Thoracic aorta (tissue), 2 donors: ENCODE measurements around the gene SPINK4. TPM values are rescaled to one million over a fixed set of nuclear protein-coding genes. Genes with fewer than 3 reads are reported as not detected.

ENCODE experiments used
- ATAC-seq: fragments of 150-250 bp; one replicate; pipeline ENCODE4 v1.8.0; 2017; ENCODE audit warnings: low read depth; ENCODE audit not compliant: insufficient number of reproducible peaks, low FRiP score
- DNase-seq: peaks from one replicate; pipeline ENCODE4 v3.0.0-alpha.2; 2020; ENCODE audit warnings: low spot score
- H3K27ac ChIP-seq, 2 donors: fragments of 200-600 bp; sonication (generic); 1 replicate in 1 of 2; 2 replicates in 1 of 2; pipeline ENCODE4 v1.5.1; 2016; ENCODE audit warnings: mild to moderate bottlenecking in 2 of 2, moderate library complexity in 2 of 2
- H3K27me3 ChIP-seq: fragments of 200-600 bp; sonication (generic); replicated peaks from 2 replicates; pipeline ENCODE4 v1.6.0; 2016; ENCODE audit warnings: mild to moderate bottlenecking; ENCODE audit not compliant: insufficient read depth
- H3K36me3 ChIP-seq: fragments of 200-600 bp; sonication (generic); one replicate; pipeline ENCODE4 v1.5.1; 2016
- H3K4me1 ChIP-seq, 2 donors: fragments of 200-600 bp; sonication (generic); 1 replicate in 1 of 2; 2 replicates in 1 of 2; pipeline versions ENCODE4 v1.5.1 to v1.6.0; 2016; ENCODE audit warnings: low read depth in 2 of 2, mild to moderate bottlenecking in 1 of 2; ENCODE audit not compliant: control insufficient read depth in 1 of 2
- H3K4me3 ChIP-seq: fragments of 200-600 bp; sonication (generic); 2 replicates; pipeline ENCODE4 v1.5.1; 2016; ENCODE audit warnings: mild to moderate bottlenecking
- H3K9me3 ChIP-seq: fragments of 200-600 bp; sonication (generic); 2 replicates; pipeline ENCODE4 v1.5.1; 2016
- CTCF ChIP-seq: fragments of 200-600 bp; sonication (generic); IDR thresholded peaks from one replicate; pipeline ENCODE4 v1.5.1; 2019; ENCODE audit warnings: antibody characterized with exemption
- total RNA-seq, 2 donors: library from RNA; depleted of rRNA; stranded (reverse); fragments of >200 nt; gene quantifications; one replicate each; pipeline versions ENCODE4 v1.1.0 to v1.2.3, GENCODE V29; 2016

Gene SPINK4
- total RNA-seq, 2 donors from 2014 or later: not detected

- Histone ChIP-seq H3K27ac (peak overlapping the region; percentile 82 to 90), H3K9me3 (no peaks in the 10 kb centered on the region), H3K27me3 (no peaks in the 10 kb centered on the region), H3K4me3 (peak overlapping the region; percentile 40), H3K4me1 (peaks cover 12 to 41% of the 10 kb centered on the region in 2 donors), H3K36me3 (no peaks in the 10 kb centered on the region)
- no peak for TF ChIP-seq CTCF
- ATAC-seq (peak; percentile 64), DNase-seq (no peak)
These were observed 41.8 kb upstream of the SPINK4 start for GRCh38 chr9:33198165-33198564.

GRCh38 chr9:33202018-33202417 lies 37.9 kb upstream of the SPINK4 start:
- no peaks in the 10 kb centered on the region for H3K27me3 ChIP-seq
- no peak overlapping the region for H3K4me3 ChIP-seq
- H3K4me1 ChIP-seq: peaks cover 9 to 24% of the 10 kb centered on the region in 2 donors
- ATAC-seq (no peak), DNase-seq (no peak)
- no peak for TF ChIP-seq CTCF
- no peak overlapping the region for H3K27ac ChIP-seq
- H3K9me3 ChIP-seq: no peaks in the 10 kb centered on the region
- H3K36me3 ChIP-seq: no peaks in the 10 kb centered on the region

GRCh38 chr9:33202552-33203201 lies 37.3 kb upstream of the SPINK4 start:
- H3K4me3 ChIP-seq: no peak overlapping the region
- ATAC-seq (no peak), DNase-seq (no peak)
- no peaks in the 10 kb centered on the region for H3K36me3 ChIP-seq
- H3K27me3 ChIP-seq: no peaks in the 10 kb centered on the region
- no peaks in the 10 kb centered on the region for H3K9me3 ChIP-seq
- no peak for TF ChIP-seq CTCF
- H3K4me1 ChIP-seq: peaks cover 3 to 17% of the 10 kb centered on the region in 2 donors
- no peak overlapping the region for H3K27ac ChIP-seq

GRCh38 chr9:33209394-33209793 lies 30.6 kb upstream of the SPINK4 start:
- ATAC-seq: no peak
- no peak for TF ChIP-seq CTCF

GRCh38 chr9:33210006-33210715 lies 29.8 kb upstream of the SPINK4 start:
- no peak for DNase-seq
- ATAC-seq: no peak

More at GRCh38 chr9:33209394-33209793, 30.6 kb upstream of the SPINK4 start:
- no peaks in the 10 kb centered on the region for H3K9me3 ChIP-seq
- no peaks in the 10 kb centered on the region for H3K4me1 ChIP-seq
- no peak overlapping the region for H3K4me3 ChIP-seq
- H3K27me3 ChIP-seq: no peaks in the 10 kb centered on the region
- H3K36me3 ChIP-seq: no peaks in the 10 kb centered on the region
- DNase-seq: no peak
- no peak overlapping the region for H3K27ac ChIP-seq

More at GRCh38 chr9:33210006-33210715, 29.8 kb upstream of the SPINK4 start:
- Histone ChIP-seq H3K4me1 (no peaks in the 10 kb centered on the region), H3K9me3 (no peaks in the 10 kb centered on the region), H3K27ac (no peak overlapping the region), H3K4me3 (no peak overlapping the region), H3K27me3 (no peaks in the 10 kb centered on the region), H3K36me3 (no peaks in the 10 kb centered on the region)
- no peak for TF ChIP-seq CTCF
